ENCODE measurements around the gene CASP12. TPM values are rescaled to one million over a fixed set of nuclear protein-coding genes. Genes with fewer than 3 reads are reported as not detected.

CASP12 gene
- total RNA-seq, 3 donors from 2014 or later: 0.63 TPM; not detected in 2

DNA sequence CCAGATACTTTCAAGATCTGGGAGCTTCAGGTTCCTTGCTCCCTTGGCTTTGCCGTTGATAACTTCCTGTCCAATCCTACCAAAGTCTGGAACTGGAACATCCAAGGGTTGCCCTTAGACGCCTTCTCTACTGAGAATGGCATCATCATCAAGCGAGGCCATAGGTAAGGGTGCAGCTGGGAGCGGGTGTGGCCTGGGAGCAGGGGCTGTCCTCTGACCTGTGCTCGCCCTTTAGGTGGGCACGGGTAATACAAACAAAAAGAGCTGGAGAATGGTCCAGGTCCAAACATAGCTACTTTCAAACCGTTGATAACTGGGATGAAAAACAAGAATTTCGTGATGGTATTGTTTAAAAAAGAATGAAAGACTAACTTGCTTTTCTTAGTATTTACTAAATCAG lies 25.0 kb downstream of the CASP12 start:
- no peak for DNase-seq
- ATAC-seq: peak; percentile 15
- Histone ChIP-seq H3K9me3 (no peaks in the 10 kb centered on the region), H3K36me3 (ENCODE audit: low read depth) (no peaks in the 10 kb centered on the region), H3K4me1 (ENCODE audit: low read depth) (no peaks in the 10 kb centered on the region), H3K4me3 (no peak overlapping the region)
- intact Hi-C loops (cut with DNase I, micrococcal nuclease): no loop called here
- TF ChIP-seq, protein P1, sequence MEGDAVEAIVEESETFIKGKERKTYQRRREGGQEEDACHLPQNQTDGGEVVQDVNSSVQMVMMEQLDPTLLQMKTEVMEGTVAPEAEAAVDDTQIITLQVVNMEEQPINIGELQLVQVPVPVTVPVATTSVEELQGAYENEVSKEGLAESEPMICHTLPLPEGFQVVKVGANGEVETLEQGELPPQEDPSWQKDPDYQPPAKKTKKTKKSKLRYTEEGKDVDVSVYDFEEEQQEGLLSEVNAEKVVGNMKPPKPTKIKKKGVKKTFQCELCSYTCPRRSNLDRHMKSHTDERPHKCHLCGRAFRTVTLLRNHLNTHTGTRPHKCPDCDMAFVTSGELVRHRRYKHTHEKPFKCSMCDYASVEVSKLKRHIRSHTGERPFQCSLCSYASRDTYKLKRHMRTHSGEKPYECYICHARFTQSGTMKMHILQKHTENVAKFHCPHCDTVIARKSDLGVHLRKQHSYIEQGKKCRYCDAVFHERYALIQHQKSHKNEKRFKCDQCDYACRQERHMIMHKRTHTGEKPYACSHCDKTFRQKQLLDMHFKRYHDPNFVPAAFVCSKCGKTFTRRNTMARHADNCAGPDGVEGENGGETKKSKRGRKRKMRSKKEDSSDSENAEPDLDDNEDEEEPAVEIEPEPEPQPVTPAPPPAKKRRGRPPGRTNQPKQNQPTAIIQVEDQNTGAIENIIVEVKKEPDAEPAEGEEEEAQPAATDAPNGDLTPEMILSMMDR (IDR thresholded peaks at IDR 0.05): no peak

DNA sequence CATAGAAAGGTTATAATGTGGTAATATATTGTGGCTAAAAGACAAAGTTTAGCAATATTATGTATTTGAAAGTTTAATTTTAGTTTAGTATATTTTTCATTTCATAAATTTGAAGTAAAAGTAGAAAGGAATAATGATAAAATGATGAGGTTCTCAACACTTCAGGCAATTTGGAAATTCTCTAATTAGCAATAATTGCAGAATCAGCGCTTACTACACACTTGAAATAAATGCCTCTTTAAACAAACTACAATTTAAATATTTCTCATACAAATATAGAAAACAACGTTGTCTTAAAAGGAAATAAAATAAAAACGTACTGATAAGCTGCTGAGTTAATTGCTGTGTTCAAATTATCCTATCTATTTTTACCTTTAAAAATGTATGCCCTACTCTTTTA lies 25.9 kb downstream of the CASP12 start:
- TF ChIP-seq, protein P1 (IDR thresholded peaks at IDR 0.05): no peak
- intact Hi-C loops (cut with DNase I, micrococcal nuclease): no loop called here
- DNase-seq (no peak), ATAC-seq (no peak)
- H3K36me3 ChIP-seq (ENCODE audit: low read depth): no peaks in the 10 kb centered on the region
- H3K4me3 ChIP-seq: no peak overlapping the region
- no peaks in the 10 kb centered on the region for H3K9me3 ChIP-seq
- H3K4me1 ChIP-seq (ENCODE audit: low read depth): no peaks in the 10 kb centered on the region

DNA sequence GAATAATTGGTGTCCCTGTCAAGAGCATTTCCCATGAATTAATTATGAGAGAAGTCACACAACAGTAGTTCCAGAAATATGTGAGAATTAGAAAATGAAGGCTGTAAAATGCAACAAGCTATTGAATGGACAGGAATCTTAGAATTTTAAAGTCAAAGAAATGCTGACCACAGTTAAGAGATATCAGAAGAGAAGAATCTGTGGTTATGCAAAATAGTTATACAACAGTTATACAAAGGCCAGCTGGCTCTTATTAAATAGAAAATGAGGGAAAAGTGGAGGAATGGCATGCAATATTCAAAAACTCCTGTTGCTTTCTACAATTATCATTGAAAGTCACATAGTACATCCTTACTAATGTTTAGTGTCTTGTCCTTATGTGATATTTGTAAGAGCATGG lies 27.4 kb downstream of the CASP12 start:
- Histone ChIP-seq H3K36me3 (ENCODE audit: low read depth) (no peaks in the 10 kb centered on the region), H3K4me1 (ENCODE audit: low read depth) (no peaks in the 10 kb centered on the region), H3K4me3 (no peak overlapping the region), H3K9me3 (no peaks in the 10 kb centered on the region)
- TF ChIP-seq, protein P1 (IDR thresholded peaks at IDR 0.05): no peak
- intact Hi-C loops (cut with DNase I, micrococcal nuclease): no loop called here
- ATAC-seq (no peak), DNase-seq (no peak)

DNA sequence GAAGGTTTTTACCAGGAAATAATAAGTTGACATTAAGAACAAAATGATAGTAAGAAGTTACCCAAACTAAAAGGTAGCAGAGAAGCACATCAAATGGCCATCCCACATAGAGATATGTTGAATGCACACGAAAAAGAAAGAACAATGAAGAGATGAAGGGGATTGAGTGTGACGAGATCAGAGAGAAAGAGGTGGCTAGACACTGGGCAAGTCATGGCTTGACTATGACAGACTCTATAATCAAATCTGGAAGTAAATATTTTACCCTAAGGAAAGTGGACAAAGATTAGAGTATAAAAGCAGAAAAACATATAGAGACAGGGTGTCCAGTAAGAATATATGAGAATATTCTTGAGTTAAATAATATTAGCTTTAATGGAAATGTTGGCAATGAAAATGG lies 31.4 kb downstream of the CASP12 start:
- Histone ChIP-seq H3K4me3 (no peak overlapping the region), H3K36me3 (ENCODE audit: low read depth) (no peaks in the 10 kb centered on the region), H3K9me3 (no peaks in the 10 kb centered on the region), H3K4me1 (ENCODE audit: low read depth) (no peaks in the 10 kb centered on the region)
- intact Hi-C loops (cut with DNase I, micrococcal nuclease): no loop called here
- ATAC-seq (no peak), DNase-seq (no peak)
- TF ChIP-seq, protein P1 (IDR thresholded peaks at IDR 0.05): no peak

DNA sequence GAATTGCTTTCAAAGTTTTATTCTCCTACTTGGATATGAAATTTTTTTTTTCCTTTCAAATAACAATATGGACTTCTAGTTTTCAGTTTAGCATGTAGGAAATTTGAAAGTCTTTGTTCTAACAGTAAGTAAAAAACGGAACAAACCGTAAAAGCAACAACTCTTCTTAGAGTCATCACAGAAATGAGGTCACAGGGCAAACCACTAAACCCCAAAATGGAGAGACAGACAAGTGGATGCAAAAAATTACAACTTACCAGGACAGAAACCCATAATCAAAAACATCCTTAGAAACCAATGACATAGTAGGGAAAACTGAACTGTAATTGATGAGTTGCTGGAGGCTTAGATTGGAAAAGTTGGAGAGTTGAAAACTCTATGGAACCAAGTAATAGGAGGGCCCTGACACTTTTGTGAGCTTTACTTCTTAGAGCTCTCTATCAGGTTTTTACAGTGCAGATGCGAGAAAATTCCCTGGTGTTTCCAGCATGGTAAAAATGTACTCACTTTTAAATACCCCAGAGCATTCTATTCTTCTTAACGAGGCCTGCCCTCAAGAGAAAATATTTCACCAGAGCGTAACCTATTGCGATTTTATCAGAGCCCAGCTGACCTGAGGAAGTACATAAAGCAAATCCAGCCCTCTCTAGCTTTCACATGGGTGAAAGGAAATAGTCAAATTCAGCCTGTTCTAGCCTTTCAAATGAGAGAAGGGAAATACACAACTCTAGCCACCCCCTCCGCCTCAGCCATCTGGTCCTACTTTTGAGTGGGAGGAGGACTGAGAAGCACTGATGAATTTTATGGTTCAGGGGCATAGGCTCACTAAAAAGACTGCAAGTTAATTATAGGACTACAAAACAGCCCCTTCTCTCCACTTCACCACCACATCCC lies 39.1 kb downstream of the CASP12 start:
- peak; percentile 51 for ATAC-seq
- H3K4me3 ChIP-seq: no peak overlapping the region
- H3K36me3 ChIP-seq (ENCODE audit: low read depth): no peaks in the 10 kb centered on the region
- TF ChIP-seq, protein P1 (IDR thresholded peaks at IDR 0.05): no peak
- intact Hi-C loops (cut with DNase I, micrococcal nuclease): no loop called here
- H3K9me3 ChIP-seq: no peaks in the 10 kb centered on the region
- DNase-seq: no peak
- H3K4me1 ChIP-seq (ENCODE audit: low read depth): no peaks in the 10 kb centered on the region

All from mucosa of descending colon (tissue), 3 donors.